Activated T-cell treated with anti-CD3 and anti-CD28 coated beads for 24 hours (primary cell): Measurements from ENCODE around the gene IQSEC3.
A peak's percentile ranks its signal among the peaks of the same experiment; 100 is the strongest.

Source experiments
- DNase-seq: peaks from one replicate; pipeline ENCODE4 v3.0.0-alpha.2; 2020; ENCODE audit warnings: low read depth

Gene IQSEC3

DNA sequence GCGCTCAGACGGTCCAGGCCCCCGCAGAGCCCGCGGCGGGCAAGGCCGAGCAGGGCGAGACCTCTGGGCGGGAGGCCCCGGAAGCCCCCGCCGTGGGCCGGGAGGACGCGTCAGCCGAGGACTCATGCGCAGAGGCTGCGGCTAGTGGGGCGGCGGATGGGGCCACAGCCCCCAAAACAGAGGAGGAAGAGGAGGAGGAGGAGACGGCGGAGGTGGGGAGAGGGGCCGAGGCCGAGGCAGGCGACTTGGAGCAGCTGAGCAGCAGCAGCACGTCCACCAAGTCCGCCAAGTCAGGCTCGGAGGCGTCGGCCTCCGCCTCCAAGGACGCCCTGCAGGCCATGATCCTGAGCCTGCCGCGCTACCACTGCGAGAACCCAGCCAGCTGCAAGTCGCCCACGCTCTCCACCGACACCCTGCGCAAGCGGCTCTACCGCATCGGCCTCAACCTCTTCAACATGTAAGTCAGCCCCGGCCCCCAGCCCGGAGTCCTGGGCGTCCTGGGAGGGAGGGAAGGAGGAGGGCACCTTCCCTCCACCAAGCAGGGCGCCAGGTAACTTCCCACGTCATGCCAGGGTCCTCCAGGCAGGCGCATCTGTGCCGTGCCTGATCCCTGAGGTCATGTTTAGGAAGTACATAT, 72.4 kb downstream of the IQSEC3 start:
- DNase-seq, result no peak

DNA sequence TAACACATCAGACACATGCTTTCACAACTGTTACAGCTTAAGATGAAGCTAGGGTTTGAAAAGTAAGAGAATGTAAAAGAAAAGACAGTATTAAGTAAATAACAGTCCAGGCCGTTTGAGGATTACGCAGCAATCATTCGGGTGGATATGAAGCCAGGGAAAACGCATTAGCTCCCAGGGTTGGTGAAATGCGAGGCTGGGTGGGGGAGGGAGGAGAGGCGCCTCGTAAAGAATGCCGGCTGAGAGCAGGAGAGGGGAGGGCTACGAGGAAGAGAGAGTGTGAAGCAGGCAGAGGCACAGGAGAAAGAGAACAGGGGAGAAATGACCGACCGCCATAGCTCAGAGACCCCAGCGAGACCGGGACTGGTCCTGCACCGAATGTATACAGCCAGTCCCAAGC, 73.0 kb downstream of the IQSEC3 start:
- DNase-seq, result no peak

DNA sequence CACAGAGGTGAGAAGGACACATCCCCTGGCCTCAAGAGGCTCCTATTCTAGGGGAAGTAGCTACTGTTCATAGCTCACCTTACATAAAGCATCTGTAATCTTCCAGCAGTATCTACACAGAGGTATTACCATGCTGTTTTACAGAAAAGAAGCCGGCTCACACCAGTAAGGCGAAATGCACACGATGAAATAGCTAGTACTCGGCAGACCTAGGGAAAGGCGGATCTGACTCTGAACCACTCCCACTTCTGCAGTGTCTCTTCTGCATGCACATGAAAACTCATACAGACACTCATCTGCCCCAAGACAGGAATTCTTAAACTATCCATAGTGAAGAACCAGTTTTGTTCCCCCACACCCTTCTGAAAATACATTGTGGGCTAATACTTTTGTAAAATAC, 73.6 kb downstream of the IQSEC3 start:
- DNase-seq, result no peak

DNA sequence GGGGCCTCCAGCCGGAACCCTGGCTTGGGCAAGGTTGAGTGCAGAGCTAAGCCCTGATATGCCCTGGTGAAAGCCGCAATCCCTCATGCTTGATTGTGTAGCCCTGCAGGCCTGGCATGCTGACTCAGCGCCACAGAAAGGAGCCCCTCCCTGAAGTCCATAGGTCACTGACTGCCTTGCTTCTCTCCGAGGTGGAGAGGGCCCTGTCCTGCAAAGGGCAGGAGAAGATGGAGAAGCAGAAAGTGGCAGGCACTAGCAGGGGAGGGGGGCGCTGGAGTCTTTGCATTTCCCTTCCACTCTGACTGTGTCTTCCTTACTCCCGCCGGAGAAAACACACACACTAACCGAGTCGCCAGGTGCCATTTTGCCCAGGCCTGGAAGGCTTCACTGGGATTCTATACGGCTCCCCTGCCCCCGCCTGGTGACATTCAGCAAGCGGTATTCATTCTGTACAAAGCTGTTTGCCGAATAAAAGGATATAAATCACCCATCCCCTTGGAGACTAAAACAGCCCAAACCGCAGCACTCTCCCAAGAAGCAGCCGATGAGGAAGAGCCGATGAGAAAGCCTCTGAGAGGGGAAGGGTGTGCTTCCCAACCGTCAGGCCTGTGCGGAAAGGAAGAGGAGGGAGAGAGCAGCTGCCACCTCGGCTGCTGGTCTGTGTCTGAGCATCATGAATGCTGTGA, 77.5 kb downstream of the IQSEC3 start:
- no peak for DNase-seq

GRCh38 chr12:144650-145284, 78.2 kb downstream of the IQSEC3 start:
- DNase-seq, result no peak

- DNase-seq, result no peak
Measured at GRCh38 chr12:145369-145960, 78.9 kb downstream of the IQSEC3 start.

DNA sequence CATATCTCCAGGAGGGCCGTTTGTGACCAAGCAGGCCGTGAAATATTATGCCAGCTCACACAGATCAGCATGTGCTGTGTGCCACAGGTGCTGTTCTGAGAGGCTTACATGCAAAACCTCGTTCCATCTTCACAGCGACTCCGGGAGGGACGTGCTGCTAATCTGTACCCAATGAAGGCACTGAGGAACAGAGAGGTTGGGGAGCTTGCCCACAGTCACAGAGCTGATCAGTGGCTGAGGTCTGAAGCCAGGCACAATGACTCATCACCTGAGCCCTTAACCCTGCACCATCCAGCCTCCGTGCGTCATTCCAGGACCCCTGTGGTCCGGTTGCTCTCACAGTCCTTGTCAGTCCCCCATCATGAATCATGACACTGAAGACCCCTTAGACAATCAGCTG, 80.7 kb downstream of the IQSEC3 start:
- no peak for DNase-seq

- DNase-seq, result no peak
Measured at GRCh38 chr12:148676-149416, 82.3 kb downstream of the IQSEC3 start.

DNA sequence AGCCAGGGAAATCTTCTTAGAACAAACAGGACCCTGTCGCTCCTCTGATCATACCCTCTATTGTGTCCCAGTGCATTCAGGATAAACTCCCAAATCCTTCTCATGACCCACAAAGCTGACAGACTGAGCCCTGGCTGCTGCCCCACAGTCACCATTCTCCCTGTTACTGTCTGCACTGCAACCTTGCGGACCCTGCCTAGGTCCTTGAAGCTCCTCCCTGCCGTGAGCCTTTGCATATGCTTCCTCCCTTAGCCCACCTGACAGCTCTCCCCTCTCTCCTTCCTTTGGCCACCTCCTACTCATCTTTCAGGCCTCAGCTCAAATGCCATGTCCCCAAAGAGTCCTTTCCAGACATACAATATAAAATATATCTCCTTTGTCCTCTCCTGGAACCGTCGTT, 85.0 kb downstream of the IQSEC3 start:
- DNase-seq, result no peak

DNA sequence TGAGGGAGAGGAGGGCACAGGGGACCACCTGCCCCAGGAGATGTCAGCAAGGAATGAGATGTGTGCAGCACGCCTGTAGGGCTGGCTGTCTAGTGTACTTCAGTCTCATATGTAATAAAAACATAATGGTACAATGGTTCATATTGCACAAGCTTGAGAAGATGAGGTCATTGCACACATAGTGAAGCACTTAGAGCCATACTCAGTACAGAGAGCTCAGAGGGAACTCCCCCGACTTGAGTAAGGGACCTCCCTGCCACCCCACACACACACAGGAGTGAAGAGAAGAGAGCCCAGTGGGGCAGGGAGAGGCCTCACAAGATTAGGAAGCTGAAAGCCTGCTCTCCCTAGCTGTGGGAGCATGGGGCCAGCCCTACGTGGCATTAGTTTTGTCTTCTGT, 85.9 kb downstream of the IQSEC3 start:
- no peak for DNase-seq

- peak; percentile 44 for DNase-seq
Measured at GRCh38 chr12:153080-153746, 86.6 kb downstream of the IQSEC3 start.

- no peak for DNase-seq
Measured at GRCh38 chr12:154058-154457, 87.5 kb downstream of the IQSEC3 start.

- no peak for DNase-seq
Measured at GRCh38 chr12:155006-155405, 88.4 kb downstream of the IQSEC3 start.

DNA sequence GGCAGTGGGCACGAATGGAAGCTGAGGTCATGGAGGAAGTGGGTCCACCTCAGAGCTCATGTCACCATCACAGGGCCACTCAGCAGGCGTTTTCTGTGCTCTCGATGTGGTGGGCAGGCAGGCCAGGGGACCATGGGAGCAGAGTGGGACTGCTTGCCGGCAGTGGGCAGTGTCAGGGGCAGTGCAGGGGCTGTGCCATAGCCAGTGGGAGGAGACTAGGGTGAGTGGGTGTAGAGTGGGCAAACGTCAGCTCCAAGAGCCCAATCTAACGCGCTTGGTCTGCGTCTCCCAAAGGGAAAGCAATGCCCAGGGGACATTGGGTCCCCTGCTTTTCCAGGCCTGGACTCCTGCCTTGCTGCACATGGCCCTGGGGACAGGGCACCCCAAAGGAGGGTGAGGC, 89.1 kb downstream of the IQSEC3 start:
- no peak for DNase-seq

DNA sequence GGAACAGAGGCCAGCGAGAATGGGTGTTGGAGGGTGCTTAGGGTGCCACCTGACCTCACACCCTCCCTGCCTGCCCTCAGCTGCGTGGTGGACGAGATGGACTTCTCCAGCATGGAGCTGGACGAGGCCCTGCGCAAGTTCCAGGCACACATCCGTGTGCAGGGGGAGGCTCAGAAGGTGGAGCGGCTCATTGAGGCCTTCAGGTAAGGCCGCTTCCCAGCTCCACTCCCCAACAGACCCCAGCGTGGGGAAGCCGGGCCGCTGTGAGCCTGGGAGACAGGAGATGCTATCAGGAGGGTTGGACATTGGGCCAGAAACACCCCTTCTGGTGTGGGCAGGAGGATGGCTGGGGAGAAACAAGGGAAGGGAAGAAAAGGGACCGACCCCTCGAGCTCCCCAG, 90.4 kb downstream of the IQSEC3 start:
- no peak for DNase-seq

DNA sequence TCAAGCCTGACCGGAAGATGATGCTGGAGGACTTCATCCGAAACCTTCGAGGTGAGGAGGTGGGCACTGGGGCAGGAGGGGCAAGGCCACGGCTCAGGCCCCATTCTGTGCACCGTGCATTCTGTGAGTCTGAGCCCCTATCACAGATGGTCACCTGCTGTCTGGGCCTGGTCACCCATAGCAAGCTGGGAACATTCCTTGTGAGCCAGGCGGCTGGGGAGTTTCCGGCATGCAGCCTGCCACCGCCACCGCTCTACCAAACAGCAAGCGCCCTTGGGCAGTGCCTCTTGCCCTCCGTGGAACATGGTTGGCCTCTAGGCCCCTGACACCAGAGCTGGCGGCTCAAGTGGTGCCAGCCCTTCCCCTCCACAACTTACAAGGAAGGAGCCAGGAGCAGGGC, 91.1 kb downstream of the IQSEC3 start:
- no peak for DNase-seq

- DNase-seq, result no peak
Measured at GRCh38 chr12:159156-159782, 92.7 kb downstream of the IQSEC3 start.

GRCh38 chr12:160858-161257, 94.3 kb downstream of the IQSEC3 start:
- DNase-seq, result no peak

GRCh38 chr12:161823-162222, 95.3 kb downstream of the IQSEC3 start:
- DNase-seq, result no peak

GRCh38 chr12:162467-163307, 96.1 kb downstream of the IQSEC3 start:
- DNase-seq, result no peak
